C4-2B (cell line): ENCODE results near the gene CHKA.

Source experiments
- ZFX ChIP-seq: fragments of 450-650 bp; IDR thresholded peaks from 2 replicates; pipeline ENCODE4 v1.6.1; 2017
- TF ChIP-seq, protein P1 (sequence below): fragments of 450-650 bp; conservative IDR thresholded peaks from 2 replicates; pipeline ENCODE4 v1.5.1; 2017; ENCODE audit warnings: mild to moderate bottlenecking

- TF ChIP-seq, protein P1, sequence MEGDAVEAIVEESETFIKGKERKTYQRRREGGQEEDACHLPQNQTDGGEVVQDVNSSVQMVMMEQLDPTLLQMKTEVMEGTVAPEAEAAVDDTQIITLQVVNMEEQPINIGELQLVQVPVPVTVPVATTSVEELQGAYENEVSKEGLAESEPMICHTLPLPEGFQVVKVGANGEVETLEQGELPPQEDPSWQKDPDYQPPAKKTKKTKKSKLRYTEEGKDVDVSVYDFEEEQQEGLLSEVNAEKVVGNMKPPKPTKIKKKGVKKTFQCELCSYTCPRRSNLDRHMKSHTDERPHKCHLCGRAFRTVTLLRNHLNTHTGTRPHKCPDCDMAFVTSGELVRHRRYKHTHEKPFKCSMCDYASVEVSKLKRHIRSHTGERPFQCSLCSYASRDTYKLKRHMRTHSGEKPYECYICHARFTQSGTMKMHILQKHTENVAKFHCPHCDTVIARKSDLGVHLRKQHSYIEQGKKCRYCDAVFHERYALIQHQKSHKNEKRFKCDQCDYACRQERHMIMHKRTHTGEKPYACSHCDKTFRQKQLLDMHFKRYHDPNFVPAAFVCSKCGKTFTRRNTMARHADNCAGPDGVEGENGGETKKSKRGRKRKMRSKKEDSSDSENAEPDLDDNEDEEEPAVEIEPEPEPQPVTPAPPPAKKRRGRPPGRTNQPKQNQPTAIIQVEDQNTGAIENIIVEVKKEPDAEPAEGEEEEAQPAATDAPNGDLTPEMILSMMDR, result no peak
- TF ChIP-seq ZFX, result no peak
Observed at GRCh38 chr11:68024508-68024907, 96.7 kb downstream of the CHKA start.
